HUDEP-2 (cell line): Measurements from ENCODE around the gene PDE6H.

Experiments
- DNase-seq, 76 experiments: peaks; one replicate each; lab custom pipeline; 2025; ENCODE audit not compliant: unreplicated experiment in 76 of 76; lab: John Stamatoyannopoulos, UW

Gene PDE6H

DNA sequence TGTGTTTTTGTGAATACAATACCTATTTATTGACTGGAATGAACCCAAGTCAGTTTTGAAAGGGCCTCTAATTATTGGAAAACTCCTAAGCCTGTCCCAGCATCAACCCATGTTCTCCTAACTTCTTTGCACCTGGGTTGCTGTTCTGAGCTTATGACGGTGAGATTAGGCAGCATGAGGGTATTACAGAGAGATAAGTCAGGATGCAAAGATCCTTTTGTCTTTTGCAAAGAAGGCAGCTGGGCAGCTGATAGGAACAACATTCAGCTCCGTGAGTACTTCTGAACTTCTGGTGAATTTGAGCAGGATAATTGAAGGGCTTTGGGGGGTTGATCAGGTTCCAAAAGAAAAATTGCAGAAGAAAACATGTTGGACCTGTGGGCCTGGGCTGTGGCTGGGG lies at the start of gene PDE6H:
Gene PDE6H, plus strand, starts transcription at position 227 of the 400 bp plus-strand sequence. CDS start 4,971 bp downstream, outside the sequence.
- DNase-seq = no peak

- no peak for DNase-seq
These were observed 48.9 kb upstream of the PDE6H start for GRCh38 chr12:14923944-14924343.

GRCh38 chr12:14924541-14924940 lies 48.3 kb upstream of the PDE6H start:
- DNase-seq = no peak

DNA sequence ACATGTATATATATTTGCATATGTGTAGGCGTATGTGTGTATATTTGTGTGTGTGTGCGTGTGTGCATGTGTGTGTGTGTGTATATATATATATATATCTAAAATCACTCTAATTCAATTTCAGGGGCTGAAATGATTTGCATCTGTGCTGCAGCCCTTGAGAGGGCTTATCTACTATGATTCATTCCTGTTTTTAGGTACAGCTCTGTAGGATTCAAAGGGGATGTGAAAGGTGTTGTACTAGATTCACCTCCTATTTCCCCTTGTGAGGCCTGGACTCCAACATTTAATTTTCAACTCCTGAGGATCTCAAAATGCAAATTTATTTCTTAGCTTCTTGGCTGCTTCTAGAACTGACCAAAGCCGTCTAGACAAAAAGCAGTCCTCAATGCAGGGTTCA lies 45.6 kb upstream of the PDE6H start:
- DNase-seq = no peak

- no peak for DNase-seq
These were observed 43.9 kb upstream of the PDE6H start for GRCh38 chr12:14928931-14929330.

GRCh38 chr12:14930299-14930698 lies 42.5 kb upstream of the PDE6H start:
- no peak for DNase-seq

GRCh38 chr12:14931359-14931758 lies 41.5 kb upstream of the PDE6H start:
- DNase-seq = no peak

- DNase-seq = no peak
These were observed 40.9 kb upstream of the PDE6H start for GRCh38 chr12:14931791-14932560.

- DNase-seq = no peak
These were observed 38.3 kb upstream of the PDE6H start for GRCh38 chr12:14934511-14934910.

DNA sequence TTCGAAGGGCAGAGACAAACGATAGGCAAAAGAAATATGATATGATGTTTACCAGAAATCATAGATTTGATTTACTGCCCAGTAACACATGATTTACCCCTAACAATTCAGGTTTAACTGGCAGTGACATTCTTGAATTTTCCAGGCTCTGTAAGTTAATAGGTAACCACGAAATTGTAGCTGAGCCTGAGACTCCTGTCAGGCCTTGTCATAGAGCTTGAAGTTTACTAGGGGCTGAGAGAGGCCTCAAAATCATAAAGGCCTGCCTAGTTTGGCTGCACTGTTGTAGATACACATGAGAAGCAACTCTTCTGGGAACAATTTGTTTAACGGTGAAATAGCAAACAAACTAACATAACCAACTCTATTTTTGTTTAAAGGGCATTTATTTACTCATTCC lies 37.8 kb upstream of the PDE6H start:
- no peak for DNase-seq

GRCh38 chr12:14936224-14936861 lies 36.5 kb upstream of the PDE6H start:
- DNase-seq = peak in 1 of 76 experiments; percentile 3

- DNase-seq = no peak
These were observed 35.8 kb upstream of the PDE6H start for GRCh38 chr12:14937014-14937413.

- DNase-seq = peak in 2 of 76 experiments; percentile 2 to 8
These were observed 35.2 kb upstream of the PDE6H start for GRCh38 chr12:14937689-14938088.

- no peak for DNase-seq
These were observed 34.5 kb upstream of the PDE6H start, which contains the start of gene ERP27 for GRCh38 chr12:14938301-14938700. TSS of gene ERP27 (minus strand) at chr12:14938537. CDS start at chr12:14938508, 29 bp downstream.

- DNase-seq = no peak
These were observed 31.5 kb upstream of the PDE6H start for GRCh38 chr12:14941369-14941768.

GRCh38 chr12:14942196-14942931 lies 30.5 kb upstream of the PDE6H start:
- no peak for DNase-seq

DNA sequence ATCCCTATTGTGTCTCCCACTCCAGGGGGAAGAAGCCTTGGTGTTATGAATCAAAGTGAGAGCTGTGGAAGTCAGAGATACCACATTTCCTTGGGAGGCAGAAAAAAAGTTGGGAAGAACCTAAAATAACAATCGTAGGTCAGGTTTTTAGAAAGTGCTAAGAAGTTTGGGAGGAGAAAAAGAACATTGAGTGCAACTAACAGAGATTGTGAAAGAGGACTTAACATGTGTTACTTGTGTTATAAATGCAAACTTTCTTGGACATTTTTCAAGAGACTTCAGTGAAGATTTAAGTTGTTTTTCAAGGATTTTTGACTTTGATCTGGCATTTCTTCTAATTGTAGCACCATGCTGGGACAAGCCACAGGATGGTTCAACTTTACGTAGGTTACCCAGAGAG lies 26.7 kb upstream of the PDE6H start:
- DNase-seq = no peak

- no peak for DNase-seq
These were observed 26.0 kb upstream of the PDE6H start for GRCh38 chr12:14946861-14947260.

- DNase-seq = peak in 2 of 76 experiments; percentile 12 to 22
These were observed 24.2 kb upstream of the PDE6H start for GRCh38 chr12:14948672-14949071.

DNA sequence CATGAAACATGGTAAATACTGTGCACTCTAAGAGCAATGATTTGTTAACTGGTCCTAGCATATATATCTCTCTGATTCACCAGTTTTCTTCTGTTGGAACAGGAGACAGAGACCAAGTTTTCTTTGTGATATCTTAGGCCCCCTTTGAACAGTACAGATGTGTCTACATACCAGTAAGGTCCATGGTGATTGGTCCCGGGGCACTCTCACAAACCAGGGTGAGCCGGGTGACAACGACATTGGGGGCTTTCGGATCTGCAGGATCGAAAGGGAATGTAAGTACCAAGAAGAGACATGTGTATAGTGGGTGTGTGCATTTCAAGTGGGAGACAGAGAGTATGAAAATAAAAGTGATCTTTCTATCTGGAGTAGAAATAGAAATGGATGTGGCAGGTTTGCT lies 23.2 kb upstream of the PDE6H start:
- no peak for DNase-seq

- no peak for DNase-seq
These were observed 22.4 kb upstream of the PDE6H start for GRCh38 chr12:14950421-14950820.
